OCI-LY1 (cell line): Measurements from ENCODE around the gene PIP4K2A.

Source experiments
- H2AFZ ChIP-seq: fragments of 200-600 bp; sonication (generic), shearing (Covaris generic); 2 replicates; pipeline ENCODE4 v1.6.0; 2014; ENCODE audit warnings: antibody characterized with exemption, mild to moderate bottlenecking, low read length
- H3F3A ChIP-seq: fragments of 200-600 bp; sonication (generic), shearing (Covaris generic); 2 replicates; pipeline ENCODE4 v1.6.0; 2014; ENCODE audit warnings: mild to moderate bottlenecking, antibody characterized with exemption, low read length, moderate library complexity; ENCODE audit not compliant: insufficient read depth
- H3K27ac ChIP-seq: fragments of 200-600 bp; sonication (generic); 2 replicates; pipeline ENCODE4 v1.5.1; 2014; ENCODE audit warnings: low read length, mixed run types, mild to moderate bottlenecking, low read depth; ENCODE audit not compliant: poor library complexity, severe bottlenecking
- H3K27me3 ChIP-seq: fragments of 200-600 bp; sonication (generic); 2 replicates; pipeline ENCODE4 v1.6.0; 2014; ENCODE audit warnings: antibody characterized with exemption, mild to moderate bottlenecking, low read length, moderate library complexity; ENCODE audit not compliant: insufficient read depth
- H3K36me3 ChIP-seq: fragments of 200-600 bp; sonication (generic); 2 replicates; pipeline ENCODE4 v1.6.1; 2014; ENCODE audit warnings: mild to moderate bottlenecking, antibody characterized with exemption, low read length, moderate library complexity, mixed read lengths; ENCODE audit not compliant: insufficient read depth
- H3K4me1 ChIP-seq: fragments of 200-600 bp; sonication (generic); 2 replicates; pipeline ENCODE4 v1.5.1; 2014; ENCODE audit warnings: mild to moderate bottlenecking, low read length, moderate library complexity; ENCODE audit not compliant: insufficient read depth, severe bottlenecking
- H3K4me2 ChIP-seq: fragments of 200-600 bp; sonication (generic), shearing (Covaris generic); 2 replicates; pipeline ENCODE4 v1.6.1; 2014; ENCODE audit warnings: low read length
- H3K4me3 ChIP-seq: fragments of 200-600 bp; sonication (generic); 2 replicates; pipeline ENCODE4 v1.5.1; 2014; ENCODE audit warnings: low read length, low read depth, mild to moderate bottlenecking, mixed read lengths; ENCODE audit not compliant: poor library complexity, severe bottlenecking
- H3K79me2 ChIP-seq: fragments of 200-600 bp; shearing (Covaris generic); 2 replicates; pipeline ENCODE4 v1.6.1; 2016; ENCODE audit warnings: mixed run types, low read length, mixed read lengths; ENCODE audit not compliant: insufficient read depth
- H3K9ac ChIP-seq: fragments of 200-600 bp; sonication (generic), shearing (Covaris generic); 2 replicates; pipeline ENCODE4 v1.6.1; 2014; ENCODE audit warnings: mild to moderate bottlenecking, low read length, mixed read lengths
- H3K9me2 ChIP-seq: fragments of 200-600 bp; sonication (generic), shearing (Covaris generic); 2 replicates; pipeline ENCODE4 v1.6.1; 2014; ENCODE audit warnings: low read depth, mild to moderate bottlenecking, low read length, mixed read lengths
- H3K9me3 ChIP-seq: fragments of 200-600 bp; shearing (Covaris generic); 2 replicates; pipeline ENCODE4 v1.6.1; 2014; ENCODE audit warnings: low read length, mixed read lengths
- H4K20me1 ChIP-seq: fragments of 200-600 bp; sonication (generic), shearing (Covaris generic); 2 replicates; pipeline ENCODE4 v1.6.0; 2016; ENCODE audit warnings: mild to moderate bottlenecking, low read length; ENCODE audit not compliant: insufficient read depth
- EZH2 ChIP-seq: fragments of 200-600 bp; sonication (generic), shearing (Covaris generic); IDR thresholded peaks from 2 replicates; pipeline ENCODE4 v1.8.0; 2017; ENCODE audit warnings: borderline replicate concordance, mixed run types, mild to moderate bottlenecking, antibody characterized with exemption, low read length, moderate library complexity, mixed read lengths
- TF ChIP-seq, protein P1 (sequence below): fragments of 200-600 bp; sonication (generic), shearing (Covaris generic); IDR thresholded peaks from 2 replicates; pipeline ENCODE4 v1.5.1; 2017; ENCODE audit warnings: mild to moderate bottlenecking, antibody characterized with exemption, low read length, moderate library complexity, mixed read lengths

PIP4K2A gene

DNA sequence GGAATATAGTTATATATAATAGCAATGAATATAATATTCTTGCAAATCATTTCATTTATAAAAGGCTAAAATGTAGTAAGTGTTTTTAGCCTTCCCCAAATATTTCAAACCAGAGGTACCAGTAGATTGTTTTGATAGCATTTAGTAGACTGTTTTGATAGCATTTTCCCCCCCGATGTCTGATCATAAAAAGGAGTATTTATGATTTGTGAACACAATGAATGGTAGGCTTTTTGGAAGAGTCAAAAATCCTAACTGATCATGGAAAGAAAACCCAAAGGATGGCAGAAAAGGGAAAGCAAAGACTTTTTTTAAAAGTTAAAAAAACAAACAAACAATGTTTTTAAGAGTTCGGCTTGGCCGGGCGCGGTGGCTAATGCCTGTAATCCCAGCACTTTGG, 152.5 kb downstream of the PIP4K2A start:
- Histone ChIP-seq H3K4me1 (no peaks in the 10 kb centered on the region), H3K4me3 (no peak overlapping the region), H3K9ac (no peak overlapping the region), H3K27me3 (no peaks in the 10 kb centered on the region), H2AFZ (no peak overlapping the region), H3F3A (no peaks in the 10 kb centered on the region), H3K36me3 (no peaks in the 10 kb centered on the region), H3K9me2 (no peaks in the 10 kb centered on the region), H3K4me2 (no peak overlapping the region), H3K79me2 (no peaks in the 10 kb centered on the region), H3K27ac (no peak overlapping the region), H4K20me1 (no peaks in the 10 kb centered on the region), H3K9me3 (no peaks in the 10 kb centered on the region)
- TF ChIP-seq EZH2: no peak
- TF ChIP-seq, protein P1, sequence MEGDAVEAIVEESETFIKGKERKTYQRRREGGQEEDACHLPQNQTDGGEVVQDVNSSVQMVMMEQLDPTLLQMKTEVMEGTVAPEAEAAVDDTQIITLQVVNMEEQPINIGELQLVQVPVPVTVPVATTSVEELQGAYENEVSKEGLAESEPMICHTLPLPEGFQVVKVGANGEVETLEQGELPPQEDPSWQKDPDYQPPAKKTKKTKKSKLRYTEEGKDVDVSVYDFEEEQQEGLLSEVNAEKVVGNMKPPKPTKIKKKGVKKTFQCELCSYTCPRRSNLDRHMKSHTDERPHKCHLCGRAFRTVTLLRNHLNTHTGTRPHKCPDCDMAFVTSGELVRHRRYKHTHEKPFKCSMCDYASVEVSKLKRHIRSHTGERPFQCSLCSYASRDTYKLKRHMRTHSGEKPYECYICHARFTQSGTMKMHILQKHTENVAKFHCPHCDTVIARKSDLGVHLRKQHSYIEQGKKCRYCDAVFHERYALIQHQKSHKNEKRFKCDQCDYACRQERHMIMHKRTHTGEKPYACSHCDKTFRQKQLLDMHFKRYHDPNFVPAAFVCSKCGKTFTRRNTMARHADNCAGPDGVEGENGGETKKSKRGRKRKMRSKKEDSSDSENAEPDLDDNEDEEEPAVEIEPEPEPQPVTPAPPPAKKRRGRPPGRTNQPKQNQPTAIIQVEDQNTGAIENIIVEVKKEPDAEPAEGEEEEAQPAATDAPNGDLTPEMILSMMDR: no peak

- H3K9me2 ChIP-seq: no peaks in the 10 kb centered on the region
- no peak overlapping the region for H3K9ac ChIP-seq
- no peaks in the 10 kb centered on the region for H3F3A ChIP-seq
- no peaks in the 10 kb centered on the region for H3K27me3 ChIP-seq
- H3K79me2 ChIP-seq: no peaks in the 10 kb centered on the region
- H3K4me2 ChIP-seq: no peak overlapping the region
- no peaks in the 10 kb centered on the region for H4K20me1 ChIP-seq
- no peak overlapping the region for H3K27ac ChIP-seq
- H3K9me3 ChIP-seq: no peaks in the 10 kb centered on the region
- no peaks in the 10 kb centered on the region for H3K4me1 ChIP-seq
- H3K36me3 ChIP-seq: no peaks in the 10 kb centered on the region
- TF ChIP-seq, protein P1: no peak
- TF ChIP-seq EZH2: no peak
- no peak overlapping the region for H2AFZ ChIP-seq
- no peak overlapping the region for H3K4me3 ChIP-seq
Observed at GRCh38 chr10:22560913-22561239, 153.5 kb downstream of the PIP4K2A start.

GRCh38 chr10:22560096-22560912, 154.1 kb downstream of the PIP4K2A start:
- no peaks in the 10 kb centered on the region for H3K9me3 ChIP-seq
- no peaks in the 10 kb centered on the region for H3K4me1 ChIP-seq
- H4K20me1 ChIP-seq: no peaks in the 10 kb centered on the region
- H2AFZ ChIP-seq: no peak overlapping the region
- TF ChIP-seq, protein P1: no peak
- no peak for TF ChIP-seq EZH2
- no peak overlapping the region for H3K27ac ChIP-seq
- H3K9me2 ChIP-seq: no peaks in the 10 kb centered on the region
- H3K4me3 ChIP-seq: no peak overlapping the region
- H3K79me2 ChIP-seq: no peaks in the 10 kb centered on the region
- H3K36me3 ChIP-seq: no peaks in the 10 kb centered on the region
- H3K27me3 ChIP-seq: no peaks in the 10 kb centered on the region
- no peak overlapping the region for H3K4me2 ChIP-seq
- no peak overlapping the region for H3K9ac ChIP-seq
- H3F3A ChIP-seq: no peaks in the 10 kb centered on the region
